B cell (primary cell): ENCODE results near the gene CDKN2AIPNL. TPM values are rescaled to one million over a fixed set of nuclear protein-coding genes. Genes with fewer than 3 reads are reported as not detected.
"Not testable (repeated sequence)": the region's sequence is repeated elsewhere in the genome, so short reads cannot be mapped to it uniquely, and the experiment has no call there.

Experiments
- ATAC-seq: fragments of 200-7000 bp; cut with Tn5 transposase; one replicate; pipeline ENCODE4 v1.10.0; 2021; ENCODE audit warnings: low read depth, mild to moderate bottlenecking, moderate number of reproducible peaks, moderate library complexity
- CTCF ChIA-PET: fragments of 350-600 bp; sonication (Branson Sonifier 250); formaldehyde crosslinking; loops from one replicate; lab custom pipeline; 2021; ENCODE audit warnings: antibody characterized with exemption, inconsistent platforms; lab: Charles Lee
- POLR2A ChIA-PET: fragments of 350-600 bp; sonication (Branson Sonifier 250); formaldehyde crosslinking; loops from one replicate; lab custom pipeline; 2021; ENCODE audit warnings: antibody characterized with exemption; lab: Charles Lee
- DNase-seq: peaks from one replicate; pipeline ENCODE4 v3.0.0; 2013
- H2AFZ ChIP-seq: 2 replicates; pipeline ENCODE4 v1.6.1; 2012; ENCODE audit warnings: mild to moderate bottlenecking, low read depth, low read length; ENCODE audit not compliant: insufficient read depth, poor library complexity, severe bottlenecking
- H3K27ac ChIP-seq, 2 donors: 1 replicate in 1 of 2; 2 replicates in 1 of 2; pipeline ENCODE4 v1.5.1; 2012 to 2013; ENCODE audit warnings: low read length in 2 of 2, mild to moderate bottlenecking in 2 of 2, moderate library complexity in 1 of 2
- H3K27me3 ChIP-seq, 4 experiments: fragments of 200-600 bp in 1 of 4; sonication (generic) in 1 of 4; replicated peaks in 1 of 4; 1 replicate in 2 of 4; 2 replicates in 2 of 4; pipeline versions ENCODE4 v1.6.1 to v1.7.0; 2013 to 2016; ENCODE audit warnings: low read length in 3 of 4, mild to moderate bottlenecking in 2 of 4, mixed read lengths in 1 of 4, moderate library complexity in 1 of 4; ENCODE audit not compliant: insufficient read depth in 4 of 4, control insufficient read depth in 3 of 4; ENCODE audit errors: control extremely low read depth in 1 of 4
- H3K36me3 ChIP-seq, 2 experiments: replicated peaks in 1 of 2; 1 replicate in 1 of 2; 2 replicates in 1 of 2; pipeline versions ENCODE4 v1.6.1 to v1.7.1; 2013; ENCODE audit warnings: low read length in 1 of 2; ENCODE audit not compliant: insufficient read depth in 2 of 2, control insufficient read depth in 1 of 2; ENCODE audit errors: control extremely low read depth in 1 of 2, extremely low read depth in 1 of 2
- H3K4me1 ChIP-seq, 2 donors: fragments of 200-600 bp in 1 of 2; sonication (generic) in 1 of 2; 1 replicate in 1 of 2; 2 replicates in 1 of 2; pipeline versions ENCODE4 v1.5.1 to v1.6.1; 2013 to 2017; ENCODE audit warnings: low read length in 2 of 2; ENCODE audit not compliant: control insufficient read depth in 2 of 2, insufficient read depth in 2 of 2
- H3K4me2 ChIP-seq: replicated peaks from 2 replicates; pipeline ENCODE3; 2012; ENCODE audit warnings: mild to moderate bottlenecking, low read depth, low read length; ENCODE audit not compliant: poor library complexity, severe bottlenecking
- H3K4me3 ChIP-seq, 5 experiments: fragments of 200-600 bp in 1 of 5; sonication (generic) in 1 of 5; 1 replicate in 3 of 5; 2 replicates in 2 of 5; pipeline versions ENCODE4 v1.5.1 to v1.7.0; 2011 to 2016; ENCODE audit warnings: low read length in 4 of 5, mild to moderate bottlenecking in 4 of 5, low read depth in 2 of 5, control low read depth in 1 of 5, moderate library complexity in 1 of 5; ENCODE audit not compliant: insufficient read depth in 1 of 5; ENCODE audit errors: control extremely low read depth in 1 of 5, extremely low read depth in 1 of 5
- H3K79me2 ChIP-seq: fragments of 200-600 bp; sonication (generic); one replicate; pipeline ENCODE4 v1.6.0; 2016; ENCODE audit warnings: low read length; ENCODE audit not compliant: control insufficient read depth, insufficient read depth
- H3K9ac ChIP-seq: fragments of 200-600 bp; sonication (generic); 2 replicates; pipeline ENCODE4 v1.6.1; 2017; ENCODE audit warnings: mild to moderate bottlenecking, low read length, moderate library complexity
- H3K9me3 ChIP-seq, 3 donors: one replicate each; pipeline versions ENCODE4 v1.6.1 to v1.7.1; 2013; ENCODE audit warnings: low read length in 2 of 3; ENCODE audit not compliant: control insufficient read depth in 2 of 3, insufficient read depth in 1 of 3; ENCODE audit errors: control extremely low read depth in 1 of 3
- H4K20me1 ChIP-seq: 2 replicates; pipeline ENCODE4 v1.6.0; 2012; ENCODE audit warnings: mild to moderate bottlenecking, low read length; ENCODE audit not compliant: insufficient read depth, control insufficient read depth, poor library complexity, severe bottlenecking
- H3K27ac Mint-ChIP-seq: one replicate; pipeline ENCODE4 v1.8.0; 2021; ENCODE audit warnings: mixed read lengths
- H3K27me3 Mint-ChIP-seq: one replicate; pipeline ENCODE4 v1.8.0; 2021; ENCODE audit warnings: mixed read lengths
- H3K4me1 Mint-ChIP-seq: one replicate; pipeline ENCODE4 v1.8.0; 2021; ENCODE audit warnings: mixed read lengths
- H3K4me3 Mint-ChIP-seq: one replicate; pipeline ENCODE4 v1.8.0; 2021; ENCODE audit warnings: mixed read lengths
- H3K9me3 Mint-ChIP-seq: one replicate; pipeline ENCODE4 v1.8.0; 2022; ENCODE audit warnings: mixed read lengths; ENCODE audit not compliant: insufficient read depth
- EZH2 ChIP-seq: IDR thresholded peaks from 2 replicates; pipeline ENCODE4 v1.6.1; 2012; ENCODE audit warnings: borderline replicate concordance, low read depth, mild to moderate bottlenecking, moderate library complexity, low read length; ENCODE audit not compliant: insufficient read depth, poor library complexity, severe bottlenecking
- WGBS: methylation state at CpG from one replicate; pipeline ENCODE4 v1.1.5; 2013; ENCODE audit warnings: missing lambda C conversion rate; ENCODE audit not compliant: insufficient coverage; 5-methylcytosine and 5-hydroxymethylcytosine counted together
- intact Hi-C: fragments of 100-400 bp; cut with micrococcal nuclease; formaldehyde crosslinking; loops from one replicate; pipeline ENCODE4 v1.10.0; 2022
- polyA plus RNA-seq: library from polyadenylated mRNA; depleted of rRNA; stranded (reverse); fragments of >200 nt; gene quantifications from 2 replicates; pipeline ENCODE4 v1.2.3, GENCODE V29; 2012
- total RNA-seq, 2 donors: library from RNA; stranded (reverse); fragments of 120-200 nt in 1 of 2; gene quantifications; 1 replicate in 1 of 2; 2 replicates in 1 of 2; pipeline versions ENCODE4 v1.2.3 to v1.2.4, GENCODE V29; 2013 to 2022
- TF ChIP-seq, protein P1 (sequence below): fragments of 200-600 bp; IDR thresholded peaks from one replicate; pipeline ENCODE4 v1.8.0; 2022; ENCODE audit warnings: antibody characterized with exemption, mild to moderate bottlenecking

Gene CDKN2AIPNL
- total and polyA plus RNA-seq, 2 donors (not counting 1 experiment from before 2014, with no cell fraction given), result 11.2 to 17.2 TPM

DNA sequence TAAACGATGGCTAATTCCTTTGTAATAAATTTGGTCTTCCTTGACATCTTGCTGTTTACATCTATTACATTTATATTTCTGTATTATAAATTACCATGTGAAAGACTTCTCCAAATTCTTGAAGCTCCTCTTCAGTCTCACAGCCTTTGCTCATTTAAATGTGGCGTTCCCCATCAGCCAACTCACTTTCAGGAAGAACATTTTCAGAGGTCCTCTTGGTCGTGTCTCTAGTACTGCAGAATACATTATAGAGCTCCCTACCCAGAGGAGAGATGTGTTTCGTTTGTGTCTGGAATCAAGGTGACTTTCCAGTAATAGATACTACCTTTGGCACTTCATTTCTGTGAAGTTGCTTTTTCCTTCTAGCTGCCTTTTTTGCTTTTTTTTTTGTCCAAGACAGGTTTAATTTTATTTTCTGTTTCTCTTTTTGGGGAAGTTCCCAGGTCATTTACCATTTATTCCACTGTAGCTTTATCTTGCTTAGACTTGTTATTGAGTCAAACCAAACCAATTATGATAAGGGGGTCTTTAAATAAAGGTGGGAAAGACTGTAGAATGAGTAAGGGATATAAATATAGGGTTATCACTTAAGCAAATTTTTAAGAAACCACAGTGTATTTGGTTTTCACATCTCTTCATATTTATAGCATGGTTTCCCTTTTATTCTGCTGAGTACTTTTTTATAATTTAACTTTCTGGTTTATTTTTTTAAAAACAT lies 27.5 kb downstream of the CDKN2AIPNL start:
- peaks cover 6% of the 10 kb centered on the region for H3K4me1 Mint-ChIP-seq
- ATAC-seq (no peak), DNase-seq (no peak)
- ChIA-PET CTCF (interaction anchor here (0.7 to 2.0 kb wide), 4 partner anchors 11 to 203 kb away, joined by 3 to 7 read pairs (median 4); partner anchors contain the start of gene CDKN2AIPNL), POLR2A (interaction anchor here (0.5 to 1.4 kb wide), 2 partner anchors 49 to 141 kb away, joined by 4 to 5 read pairs; no protein-coding TSS in a partner anchor)
- Histone ChIP-seq H3K4me1 (peaks cover 0 to 3% of the 10 kb centered on the region in 2 donors), H4K20me1 (peaks cover 16% of the 10 kb centered on the region), H2AFZ (no peak overlapping the region), H3K4me2 (no peak overlapping the region), H3K9ac (no peak overlapping the region), H3K9me3 (peaks cover 0 to 2% (median 0%) of the 10 kb centered on the region in 3 donors), H3K36me3 (peaks cover 13 to 62% of the 10 kb centered on the region in 2 experiments), H3K4me3 (no peak overlapping the region), H3K27me3 (no peaks in the 10 kb centered on the region), H3K79me2 (peaks cover 12% of the 10 kb centered on the region), H3K27ac (peak overlapping the region in 1 of 2 donors; percentile 56)
- H3K4me3 Mint-ChIP-seq, result no peak overlapping the region
- H3K9me3 Mint-ChIP-seq, result no peaks in the 10 kb centered on the region
- H3K27ac Mint-ChIP-seq, result peak overlapping the region; percentile 53
- TF ChIP-seq, protein P1, sequence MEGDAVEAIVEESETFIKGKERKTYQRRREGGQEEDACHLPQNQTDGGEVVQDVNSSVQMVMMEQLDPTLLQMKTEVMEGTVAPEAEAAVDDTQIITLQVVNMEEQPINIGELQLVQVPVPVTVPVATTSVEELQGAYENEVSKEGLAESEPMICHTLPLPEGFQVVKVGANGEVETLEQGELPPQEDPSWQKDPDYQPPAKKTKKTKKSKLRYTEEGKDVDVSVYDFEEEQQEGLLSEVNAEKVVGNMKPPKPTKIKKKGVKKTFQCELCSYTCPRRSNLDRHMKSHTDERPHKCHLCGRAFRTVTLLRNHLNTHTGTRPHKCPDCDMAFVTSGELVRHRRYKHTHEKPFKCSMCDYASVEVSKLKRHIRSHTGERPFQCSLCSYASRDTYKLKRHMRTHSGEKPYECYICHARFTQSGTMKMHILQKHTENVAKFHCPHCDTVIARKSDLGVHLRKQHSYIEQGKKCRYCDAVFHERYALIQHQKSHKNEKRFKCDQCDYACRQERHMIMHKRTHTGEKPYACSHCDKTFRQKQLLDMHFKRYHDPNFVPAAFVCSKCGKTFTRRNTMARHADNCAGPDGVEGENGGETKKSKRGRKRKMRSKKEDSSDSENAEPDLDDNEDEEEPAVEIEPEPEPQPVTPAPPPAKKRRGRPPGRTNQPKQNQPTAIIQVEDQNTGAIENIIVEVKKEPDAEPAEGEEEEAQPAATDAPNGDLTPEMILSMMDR, result no peak
- TF ChIP-seq EZH2, result no peak
- intact Hi-C loops, result no loop called here
- 65% methylated on average over 2 of the region's 4 CpGs for WGBS
- no peaks in the 10 kb centered on the region for H3K27me3 Mint-ChIP-seq

DNA sequence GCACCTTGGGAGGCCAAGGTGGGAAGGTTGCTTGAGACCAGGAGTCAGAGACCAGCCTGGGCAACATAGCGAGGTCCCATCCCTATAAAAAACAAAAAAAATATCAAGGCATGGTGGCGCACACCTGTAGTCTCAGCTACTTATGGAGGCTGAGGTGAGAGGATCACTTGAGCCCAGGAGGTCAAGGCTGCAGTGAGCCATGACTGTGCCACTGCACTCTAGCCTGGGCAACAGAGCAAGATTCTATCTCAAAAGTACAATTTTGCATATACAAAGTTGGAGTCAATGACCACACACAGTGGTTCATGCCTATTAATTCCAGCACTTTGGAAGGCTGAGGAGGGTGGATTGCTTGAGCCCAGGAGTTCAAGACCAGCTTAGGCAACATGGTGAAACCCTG lies 29.5 kb downstream of the CDKN2AIPNL start:
- H3K27me3 Mint-ChIP-seq, ATAC-seq, H3K9me3 ChIP-seq, H3K27ac Mint-ChIP-seq, DNase-seq, H3K4me2 ChIP-seq, H3K9me3 Mint-ChIP-seq, H3K27ac ChIP-seq, H3K4me1 ChIP-seq, H3K4me3 Mint-ChIP-seq, H3K4me3 ChIP-seq, CTCF ChIA-PET, H3K9ac ChIP-seq, H3K27me3 ChIP-seq, H3K4me1 Mint-ChIP-seq, H2AFZ ChIP-seq, intact Hi-C loops, POLR2A ChIA-PET: not testable (repeated sequence)
- Histone ChIP-seq H3K36me3 (peaks cover 5 to 59% of the 10 kb centered on the region in 2 experiments), H4K20me1 (peaks cover 28% of the 10 kb centered on the region), H3K79me2 (peaks cover 18% of the 10 kb centered on the region)
- 100% methylated on average over 1 of the region's 2 CpGs for WGBS
